Measurements from ENCODE around the gene TCERG1L.

GRCh38 chr10:131318814-131319213, 7.3 kb upstream of the TCERG1L start:
- TF ChIP-seq CTCF (IDR thresholded peaks at IDR 0.05; ENCODE audit: insufficient read depth, low read depth, low read length) (no peak), EZH2 (IDR thresholded peaks at IDR 0.05; ENCODE audit: insufficient read depth, low read length) (no peak)
